Stimulated activated CD4-positive, alpha-beta T cell treated with anti-CD3 and anti-CD28 coated beads, Interleukin-4, amount 100 ng/mL, for 4 hours (primary cell): ENCODE measurements around the gene DEPDC5.
"Not testable (repeated sequence)": the region's sequence is repeated elsewhere in the genome, so short reads cannot be mapped to it uniquely, and the experiment has no call there.

Source experiments
- DNase-seq, 2 experiments: peaks; one replicate each; pipeline ENCODE4 v3.0.0-alpha.2; 2020

DEPDC5 gene

GRCh38 chr22:31749636-31750364 is 4.0 kb upstream of the DEPDC5 start, which contains the start of gene PRR14L:
PRR14L (minus strand) TSS chr22:31750132; CDS start chr22:31738860, 11,272 bp downstream.
- DNase-seq: peak; percentile 98 to 100

DNA sequence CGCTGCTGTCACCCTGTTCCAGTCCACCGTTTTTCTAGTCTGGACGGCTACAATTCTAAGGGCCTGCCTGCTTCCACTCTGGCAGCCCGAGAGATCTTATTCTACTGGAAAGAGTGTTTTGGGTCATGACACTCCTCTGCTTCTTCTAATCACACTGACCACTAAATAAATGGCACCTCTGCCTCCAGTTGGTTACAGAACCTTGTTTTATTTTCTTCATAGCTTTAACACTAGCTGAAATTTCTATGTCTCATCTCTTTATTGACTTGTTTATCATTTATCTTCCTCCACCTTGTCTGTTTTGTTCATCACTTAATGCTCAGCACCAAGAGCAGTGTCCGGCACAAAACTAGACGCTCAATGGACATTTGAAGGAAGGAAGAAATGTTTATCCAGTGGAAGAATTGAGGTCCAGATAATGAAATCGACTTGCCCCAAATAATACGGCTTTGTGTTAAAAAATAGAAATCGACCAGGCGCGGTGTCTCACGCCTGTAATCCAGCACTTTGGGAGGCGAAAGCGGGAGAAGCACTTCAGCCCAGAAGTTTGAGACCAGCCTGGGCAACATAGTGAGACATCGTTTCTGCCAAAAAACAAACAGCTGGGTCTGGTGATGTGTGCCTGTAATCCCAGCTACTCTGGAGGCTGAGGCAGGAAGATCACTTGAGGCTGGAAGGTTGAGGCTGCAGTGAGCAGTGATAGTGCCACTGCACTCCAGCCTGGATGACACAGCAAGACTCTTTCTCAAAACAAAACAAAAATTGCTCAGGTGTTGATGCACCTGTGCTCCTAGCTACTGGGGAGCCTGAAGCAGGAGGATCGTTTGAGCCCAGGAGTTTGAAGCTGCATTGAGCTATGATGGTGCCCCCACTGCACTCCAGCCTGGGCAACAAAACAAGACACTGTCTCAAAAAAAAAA is 3.2 kb upstream of the DEPDC5 start:
- DNase-seq: no peak

DNA sequence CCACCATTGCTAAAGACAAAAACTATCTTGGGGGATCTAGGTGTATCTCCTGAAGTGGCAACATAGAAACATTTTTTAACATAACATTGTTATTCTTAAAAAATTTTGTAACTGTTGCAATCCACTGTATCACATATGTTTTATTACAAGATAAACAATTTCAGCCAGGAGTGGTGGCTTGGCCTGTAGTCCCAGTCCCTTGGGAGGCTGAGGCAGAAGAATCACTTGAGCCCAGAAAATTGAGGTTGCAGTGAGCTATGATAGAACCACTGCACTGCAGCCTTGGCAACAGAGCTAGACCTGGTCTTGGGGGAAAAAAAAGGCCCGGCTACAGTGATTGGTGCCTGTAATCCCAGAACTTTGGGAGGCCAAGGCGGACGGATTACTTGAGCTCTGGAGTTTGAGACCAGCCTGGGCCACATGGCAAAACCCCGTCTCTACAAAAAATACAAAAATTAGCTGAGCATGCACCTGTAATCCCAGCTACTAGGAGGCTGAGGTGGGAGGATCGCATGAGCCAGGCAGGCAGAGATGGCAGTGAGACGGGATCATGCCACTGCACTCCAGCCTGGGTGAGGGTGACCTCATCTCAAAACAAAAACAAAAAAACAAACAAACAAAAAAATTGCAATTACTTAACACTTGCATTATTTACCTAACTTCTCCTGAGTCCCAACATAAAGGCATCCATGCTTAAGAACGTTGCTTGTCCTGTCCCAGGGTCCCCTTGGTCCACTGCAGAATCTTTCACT is 1.5 kb upstream of the DEPDC5 start:
- DNase-seq: no peak

- no peak for DNase-seq
Measured at GRCh38 chr22:31753005-31753633, 700 bp upstream of the DEPDC5 start.

DNA sequence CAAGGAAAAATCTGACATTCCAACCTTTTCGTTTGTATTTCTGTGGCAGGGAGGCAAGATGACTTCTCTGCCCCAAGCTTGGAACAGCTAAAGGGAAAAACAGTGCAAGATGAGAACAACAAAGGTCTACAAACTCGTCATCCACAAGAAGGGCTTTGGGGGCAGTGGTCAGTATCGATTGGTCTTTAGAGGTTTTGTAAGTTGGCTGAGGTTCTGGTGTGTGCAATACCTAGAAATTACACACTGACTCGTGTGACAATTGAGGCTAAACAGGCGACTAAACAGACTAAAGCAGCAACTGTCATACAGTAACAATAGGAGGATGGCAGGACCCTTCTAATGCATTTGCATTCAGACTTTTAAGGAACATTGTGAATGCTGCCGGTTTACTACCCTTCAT is 994 bp downstream of the DEPDC5 start:
- DNase-seq: no peak

- no peak for DNase-seq
Measured at GRCh38 chr22:31757265-31757664, 3.4 kb downstream of the DEPDC5 start.

DNA sequence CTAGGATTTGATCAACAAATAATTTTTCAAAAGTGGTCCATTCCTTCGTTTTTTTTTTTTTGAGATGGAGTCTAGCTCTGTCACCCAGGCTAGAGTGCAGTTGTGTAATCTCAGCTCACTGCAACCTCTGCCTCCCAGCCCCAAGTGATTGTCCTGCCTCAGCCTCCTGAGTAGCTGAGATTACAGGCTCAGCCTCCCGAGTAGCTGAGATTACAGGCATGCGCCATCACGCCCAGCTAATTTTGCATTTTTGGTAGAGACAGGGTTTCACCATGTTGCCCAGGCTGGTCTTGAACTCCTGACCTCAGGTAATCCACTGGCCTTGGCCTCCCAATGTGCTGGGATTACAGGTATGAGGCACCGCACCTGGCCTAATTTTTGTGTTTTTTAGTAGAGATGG is 5.0 kb downstream of the DEPDC5 start:
- DNase-seq: not testable (repeated sequence)

GRCh38 chr22:31764785-31765184 is 11.0 kb downstream of the DEPDC5 start:
- no peak for DNase-seq

GRCh38 chr22:31768422-31769059 is 14.7 kb downstream of the DEPDC5 start:
- DNase-seq: no peak

GRCh38 chr22:31773416-31773815 is 19.6 kb downstream of the DEPDC5 start:
- DNase-seq: no peak

DNA sequence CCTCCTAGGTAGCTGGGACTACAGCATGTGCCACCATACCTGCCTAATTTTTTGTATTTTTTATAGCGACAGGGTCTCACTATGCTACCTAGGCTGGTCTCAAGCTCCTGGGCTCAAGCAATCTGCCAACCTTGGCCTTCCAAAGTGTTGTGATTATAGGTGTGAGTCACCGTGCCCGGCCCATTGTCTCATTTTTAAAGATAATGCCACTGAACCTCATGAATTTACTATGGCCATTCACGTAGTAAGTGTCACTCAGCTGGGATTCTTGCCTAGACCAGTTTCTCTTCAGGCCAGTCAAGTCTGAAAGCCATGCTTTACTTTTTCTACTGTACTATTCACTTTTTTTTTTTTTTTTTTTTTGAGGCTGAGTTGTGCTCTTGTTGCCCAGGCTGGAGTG is 22.4 kb downstream of the DEPDC5 start:
- no peak for DNase-seq

- no peak for DNase-seq
Measured at GRCh38 chr22:31789803-31790202, 36.0 kb downstream of the DEPDC5 start.

DNA sequence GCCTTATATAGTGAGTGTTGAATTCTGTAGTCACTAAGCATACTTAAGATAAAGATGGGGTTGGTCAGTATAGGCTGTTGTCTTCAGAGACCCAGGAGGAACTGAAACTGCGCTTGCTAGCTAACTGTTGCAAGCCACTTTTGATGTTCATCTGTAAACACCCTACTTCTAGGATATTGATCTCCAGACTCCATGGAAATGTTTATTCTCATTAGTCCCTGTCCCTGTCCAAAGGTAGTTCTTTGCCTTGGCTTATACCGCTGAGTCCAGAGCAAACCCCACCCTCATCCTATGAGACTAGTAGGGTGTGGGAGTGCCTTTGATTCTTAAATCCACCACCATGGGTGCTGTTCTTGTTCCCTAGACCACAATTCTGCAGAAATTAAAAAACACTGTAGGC is 36.4 kb downstream of the DEPDC5 start:
- DNase-seq: no peak

GRCh38 chr22:31799358-31799757 is 45.5 kb downstream of the DEPDC5 start:
- not testable (repeated sequence) for DNase-seq

DNA sequence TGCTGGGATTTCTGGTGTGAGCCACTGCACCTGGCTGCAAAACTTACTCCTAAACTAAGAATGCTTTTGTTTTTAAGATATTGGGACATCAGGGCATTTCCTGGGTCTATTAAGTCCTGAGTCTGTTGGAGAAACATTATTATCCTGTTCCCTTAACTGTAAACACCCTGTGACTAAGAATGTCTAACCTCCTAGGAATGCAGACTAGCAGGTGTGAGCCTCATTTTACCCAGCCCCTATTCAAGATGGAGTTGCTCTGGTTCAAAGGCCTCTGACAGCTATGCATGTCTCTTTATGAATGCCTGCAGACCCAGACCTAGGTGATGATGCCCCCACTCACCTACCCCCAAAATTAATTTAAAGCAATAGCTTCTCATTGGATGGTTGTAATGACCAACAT is 46.2 kb downstream of the DEPDC5 start:
- DNase-seq: no peak

DNA sequence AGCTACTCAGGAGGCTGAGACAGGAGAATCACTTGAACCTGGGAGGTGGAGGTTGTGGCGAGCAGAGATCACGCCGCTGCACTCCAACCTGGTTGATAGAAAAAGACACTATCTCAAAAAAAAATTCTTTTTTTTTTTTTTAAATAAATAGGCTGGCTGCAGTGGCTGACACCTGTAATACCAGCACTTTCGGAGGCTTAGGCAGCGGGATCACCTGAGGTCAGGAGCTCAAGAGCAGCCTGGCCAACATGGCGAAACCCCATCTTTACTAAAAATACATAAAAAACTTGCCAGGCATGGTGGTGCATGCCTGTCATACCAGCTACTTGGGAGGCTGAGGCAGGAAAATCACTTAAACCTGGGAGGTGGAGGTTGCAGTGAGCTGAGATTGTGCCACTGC is 47.0 kb downstream of the DEPDC5 start:
- not testable (repeated sequence) for DNase-seq

GRCh38 chr22:31802575-31802974 is 48.8 kb downstream of the DEPDC5 start:
- no peak for DNase-seq

GRCh38 chr22:31806751-31807150 is 52.9 kb downstream of the DEPDC5 start:
- no peak for DNase-seq

DNA sequence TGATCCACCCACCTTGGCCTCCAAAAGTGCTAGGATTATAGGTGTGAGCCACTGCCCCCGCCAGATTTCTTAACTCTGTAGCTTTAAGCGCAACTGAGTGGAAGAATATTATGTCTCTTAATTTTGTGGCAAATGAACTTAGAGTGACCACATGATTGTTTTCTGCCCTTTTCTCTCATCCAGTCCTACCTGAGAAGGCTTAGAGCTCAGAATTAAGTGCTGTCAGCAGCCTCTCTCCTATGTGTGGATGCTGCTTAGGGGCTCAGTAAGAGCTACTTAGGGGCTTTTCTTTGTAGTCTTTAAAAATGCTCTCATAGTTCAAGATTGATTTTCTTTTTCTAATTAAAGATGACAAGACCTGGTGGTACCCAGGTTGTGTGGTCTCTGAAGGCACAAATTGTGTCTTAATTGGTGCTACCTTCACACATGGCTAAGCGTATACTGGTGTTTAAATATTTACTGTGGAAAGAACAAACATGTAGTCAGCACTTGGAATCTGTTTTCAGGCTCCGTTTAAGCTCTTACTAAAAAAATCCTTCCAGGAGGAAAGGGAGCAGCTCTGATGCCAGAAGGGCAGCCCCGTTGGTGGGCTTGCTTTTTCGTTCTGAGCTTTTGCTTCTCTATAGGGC is 59.3 kb downstream of the DEPDC5 start:
- no peak for DNase-seq

GRCh38 chr22:31813898-31814297 is 60.1 kb downstream of the DEPDC5 start:
- DNase-seq: not testable (repeated sequence)

- no peak for DNase-seq
Measured at GRCh38 chr22:31814942-31815341, 61.1 kb downstream of the DEPDC5 start.

GRCh38 chr22:31815383-31815814 is 61.6 kb downstream of the DEPDC5 start:
- DNase-seq: not testable (repeated sequence)
